Measurements from ENCODE around the gene GGACT. TPM values are rescaled to one million over a fixed set of nuclear protein-coding genes. Genes with fewer than 3 reads are reported as not detected.

The GGACT gene
- total and polyA plus RNA-seq, 2 of the 8 experiments (the other 6 are each of a cell fraction or from before 2014, with no cell fraction given): 1.1 to 1.5 TPM

DNA sequence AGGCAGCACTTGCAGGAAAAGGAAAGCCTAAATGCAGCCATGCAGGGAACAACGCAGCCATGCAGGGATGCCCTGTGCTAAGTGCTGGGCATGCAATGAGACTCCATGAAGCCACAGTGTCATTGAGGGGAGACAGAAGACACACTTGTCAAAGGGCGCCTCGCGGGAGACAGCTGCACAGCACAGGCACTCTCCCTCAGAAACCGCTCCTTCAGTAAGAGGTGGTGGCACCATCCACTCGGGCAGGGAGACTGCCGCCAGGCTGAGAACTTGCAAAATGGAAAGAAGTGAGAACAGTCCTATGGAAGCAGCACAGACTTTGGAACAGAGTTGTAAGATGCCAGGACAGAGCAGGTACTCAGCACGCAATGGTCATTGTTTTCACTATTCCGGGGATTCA is 51.1 kb downstream of the GGACT start:
- Histone ChIP-seq H2BK5ac (ENCODE audit: low read depth, low read length) (no peak overlapping the region), H4K91ac (replicated peaks; ENCODE audit: insufficient read length, low read length) (no peak overlapping the region), H2BK15ac (ENCODE audit: low read length) (no peak overlapping the region), H3K14ac (ENCODE audit: insufficient read length) (no peak overlapping the region), H3K27me3 (replicated peaks in 1 of 4; ENCODE audit: control insufficient read depth in 3 of 4, extremely low read depth in 1 of 4, insufficient read depth in 3 of 4, low read length in 3 of 4) (no peaks in the 10 kb centered on the region), H2BK20ac (ENCODE audit: low read length) (no peak overlapping the region), H2BK120ac (replicated peaks; ENCODE audit: low read depth, low read length) (no peak overlapping the region), H3K79me1 (ENCODE audit: low read depth, low read length) (no peaks in the 10 kb centered on the region), H3K56ac (replicated peaks; ENCODE audit: insufficient read length, low read depth, low read length) (no peak overlapping the region), H3K9me3 (ENCODE audit: insufficient read depth in 2 of 2, low read depth in 1 of 2, low read length in 1 of 2) (no peaks in the 10 kb centered on the region), H3K23ac (ENCODE audit: insufficient read length) (no peak overlapping the region), H2AFZ (ENCODE audit: low read length) (no peak overlapping the region), H2BK12ac (ENCODE audit: low read depth, low read length) (no peak overlapping the region), H3K23me2 (ENCODE audit: low read depth, low read length) (no peaks in the 10 kb centered on the region), H3K4ac (replicated peaks; ENCODE audit: insufficient read length, low read depth, low read length) (no peak overlapping the region), H4K8ac (ENCODE audit: extremely low read depth, insufficient read depth, low read length) (no peak overlapping the region), H3K4me1 (replicated peaks in 1 of 4; ENCODE audit: control insufficient read depth in 3 of 4, insufficient read depth in 4 of 4, low read length in 3 of 4) (no peaks in the 10 kb centered on the region; a peak in 1 of 7 replicates), H4K20me1 (replicated peaks in 1 of 2; ENCODE audit: control insufficient read depth in 1 of 2, insufficient read depth in 2 of 2, low read length in 2 of 2) (no peaks in the 10 kb centered on the region), H2AK5ac (ENCODE audit: low read depth, low read length) (no peak overlapping the region), H4K5ac (ENCODE audit: insufficient read length, low read depth, low read length) (no peak overlapping the region), H3K27ac (ENCODE audit: low read depth, low read length) (no peak overlapping the region), H3K79me2 (ENCODE audit: control insufficient read depth in 1 of 2, insufficient read depth in 2 of 2, low read length in 2 of 2) (no peaks in the 10 kb centered on the region), H3K18ac (ENCODE audit: extremely low read depth, low read length) (no peak overlapping the region), H3K4me3 (ENCODE audit: extremely low read depth in 1 of 4, insufficient read depth in 2 of 4, low read depth in 3 of 4, low read length in 4 of 4) (no peak overlapping the region), H3K9ac (replicated peaks in 1 of 4; ENCODE audit: extremely low read depth in 1 of 4, low read depth in 3 of 4, low read length in 3 of 4) (no peak overlapping the region), H3K4me2 (ENCODE audit: insufficient read depth in 1 of 2, low read depth in 2 of 2, low read length in 2 of 2) (no peak overlapping the region), H3K36me3 (ENCODE audit: control insufficient read depth in 2 of 4, insufficient read depth in 4 of 4, low read length in 3 of 4) (no peaks in the 10 kb centered on the region)
- DNase-seq (ENCODE audit: low read depth in 1 of 2, low spot score in 2 of 2): no peak
- POLR2A ChIA-PET (ENCODE audit: partially characterized antibody): no interaction called here
- 96% methylated on average over 9 of the region's 9 CpGs; no CpG with 5 or more reads in 1 of the 2 experiments for WGBS, 2 experiments (ENCODE audit: extremely low coverage in 1 of 2, insufficient coverage in 1 of 2, insufficient read length in 1 of 2, insufficient replicate concordance in 2 of 2, low coverage in 1 of 2, low lambda C conversion rate in 2 of 2, missing lambda C conversion rate in 1 of 2)
- CTCF ChIA-PET (ENCODE audit: partially characterized antibody): no interaction called here
- TF ChIP-seq KDM5A (IDR thresholded peaks at IDR 0.05; ENCODE audit: low read length) (no peak), SP4 (IDR thresholded peaks at IDR 0.05; ENCODE audit: low read length) (no peak), RAD21 (IDR thresholded peaks at IDR 0.05 in 1 of 2, conservative IDR thresholded peaks at IDR 0.05 in 1 of 2; ENCODE audit: low read depth in 2 of 2, low read length in 2 of 2) (no peak), RNF2 (IDR thresholded peaks at IDR 0.05; ENCODE audit: borderline replicate concordance, low read depth, low read length, missing control alignments, poor library complexity, severe bottlenecking) (no peak), HDAC6 (IDR thresholded peaks at IDR 0.05; ENCODE audit: low read depth, low read length) (no peak)
- TF ChIP-seq, protein P1, sequence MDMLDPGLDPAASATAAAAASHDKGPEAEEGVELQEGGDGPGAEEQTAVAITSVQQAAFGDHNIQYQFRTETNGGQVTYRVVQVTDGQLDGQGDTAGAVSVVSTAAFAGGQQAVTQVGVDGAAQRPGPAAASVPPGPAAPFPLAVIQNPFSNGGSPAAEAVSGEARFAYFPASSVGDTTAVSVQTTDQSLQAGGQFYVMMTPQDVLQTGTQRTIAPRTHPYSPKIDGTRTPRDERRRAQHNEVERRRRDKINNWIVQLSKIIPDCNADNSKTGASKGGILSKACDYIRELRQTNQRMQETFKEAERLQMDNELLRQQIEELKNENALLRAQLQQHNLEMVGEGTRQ (IDR thresholded peaks at IDR 0.05; ENCODE audit: low read length): no peak
- FAIRE-seq: no peak

Measured in H1 (cell line).